SK-N-SH treated with all-trans-retinoic acid at 6 μM for 48 hours (cell line): ENCODE results near the gene OTUD1.

ENCODE experiments used
- ARNTL ChIP-seq: fragments of 450-650 bp; formaldehyde crosslinking; IDR thresholded peaks from 2 replicates; pipeline ENCODE4 v1.5.0; 2020; ENCODE audit warnings: low read depth, mild to moderate bottlenecking, moderate library complexity, borderline replicate concordance
- BACH2 ChIP-seq: fragments of 250-450 bp; sonication (Bioruptor Pico); IDR thresholded peaks from 2 replicates; pipeline ENCODE4 v1.9.0; 2021; ENCODE audit warnings: mild to moderate bottlenecking, borderline replicate concordance
- ESRRG ChIP-seq: fragments of 250-450 bp; sonication (Bioruptor Pico); IDR thresholded peaks from 2 replicates; pipeline ENCODE4 v1.6.1; 2021; ENCODE audit warnings: mild to moderate bottlenecking
- GLIS3 ChIP-seq: fragments of 250-450 bp; sonication (Bioruptor Pico); IDR thresholded peaks from 2 replicates; pipeline ENCODE4 v1.5.0; 2020; ENCODE audit warnings: mild to moderate bottlenecking, moderate library complexity
- OSR1 ChIP-seq: fragments of 250-450 bp; sonication (Bioruptor Pico); IDR thresholded peaks from 2 replicates; pipeline ENCODE4 v1.8.0; 2022; ENCODE audit warnings: moderate library complexity, mild to moderate bottlenecking, inconsistent platforms
- PPARA ChIP-seq: fragments of 250-450 bp; sonication (Bioruptor Pico); IDR thresholded peaks from 2 replicates; pipeline ENCODE4 v1.5.0; 2020; ENCODE audit warnings: mild to moderate bottlenecking, borderline replicate concordance
- ZC3H10 ChIP-seq: fragments of 250-450 bp; sonication (Bioruptor Pico); IDR thresholded peaks from 2 replicates; pipeline ENCODE4 v1.5.1; 2021; ENCODE audit warnings: mild to moderate bottlenecking, moderate library complexity
- ZFP3 ChIP-seq: fragments of 250-450 bp; sonication (Bioruptor Pico); IDR thresholded peaks from 2 replicates; pipeline ENCODE4 v1.5.0; 2020; ENCODE audit warnings: mild to moderate bottlenecking, moderate library complexity
- ZFP30 ChIP-seq: fragments of 450-650 bp; formaldehyde crosslinking; IDR thresholded peaks from 2 replicates; pipeline ENCODE4 v1.5.0; 2022; ENCODE audit warnings: mild to moderate bottlenecking, moderate library complexity
- ZNF70 ChIP-seq: fragments of 450-650 bp; formaldehyde crosslinking; IDR thresholded peaks from 2 replicates; pipeline ENCODE4 v1.5.0; 2020; ENCODE audit warnings: mild to moderate bottlenecking, moderate library complexity
- TF ChIP-seq, protein P1 (sequence below): fragments of 250-450 bp; sonication (Bioruptor Pico); IDR thresholded peaks from 2 replicates; pipeline ENCODE4 v1.5.1; 2021; ENCODE audit warnings: mild to moderate bottlenecking, moderate library complexity
- TF ChIP-seq, protein P2 (sequence below): fragments of 250-450 bp; sonication (Bioruptor Pico); IDR thresholded peaks from 2 replicates; pipeline ENCODE4 v1.8.0; 2021; ENCODE audit warnings: low read depth, mild to moderate bottlenecking, moderate library complexity, borderline replicate concordance
- TF ChIP-seq, protein P3 (sequence below): fragments of 250-450 bp; sonication (Bioruptor Pico); IDR thresholded peaks from 2 replicates; pipeline ENCODE4 v1.5.1; 2020; ENCODE audit warnings: low read depth, mild to moderate bottlenecking, moderate library complexity

DNA sequence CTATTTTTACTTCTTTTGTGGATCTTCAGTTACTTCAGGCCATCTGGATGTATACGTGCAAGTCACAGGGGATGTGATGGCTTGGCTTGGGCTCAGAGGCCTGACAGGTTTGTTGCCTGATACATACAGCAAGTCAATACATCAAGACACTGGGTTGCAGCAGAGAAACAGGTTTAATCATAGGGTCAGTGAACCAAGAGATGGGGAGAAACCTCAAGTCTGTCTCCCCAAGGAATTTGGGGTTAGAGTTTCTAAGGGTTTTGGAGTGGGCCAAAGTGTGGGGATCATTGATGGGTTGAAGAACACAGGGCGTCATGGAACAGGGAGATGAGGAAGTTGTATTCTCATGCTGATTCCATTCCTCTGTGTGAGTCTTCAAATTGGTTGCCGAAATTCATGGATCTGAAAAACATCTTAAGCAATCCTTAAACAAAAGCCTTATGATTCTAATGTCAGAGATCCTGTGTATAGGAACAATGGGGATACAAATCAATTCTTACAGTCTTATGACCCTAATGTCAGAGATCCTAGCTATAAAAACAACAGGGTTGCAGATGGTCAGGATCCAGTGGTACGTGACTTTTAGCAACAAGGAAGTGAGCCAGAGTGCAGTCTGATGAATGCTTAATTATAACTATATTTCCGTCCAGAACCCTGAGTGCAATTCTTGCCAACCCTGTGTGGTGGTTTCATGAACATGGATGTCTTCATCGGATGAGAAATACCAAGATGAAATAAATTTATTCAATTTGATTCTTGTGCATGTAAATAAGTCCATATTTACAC lies 18.9 kb downstream of the OTUD1 start:
- no peak for TF ChIP-seq PPARA (CRISPR knock-in tag)
- no peak for TF ChIP-seq ESRRG (CRISPR knock-in tag)
- TF ChIP-seq, protein P1, sequence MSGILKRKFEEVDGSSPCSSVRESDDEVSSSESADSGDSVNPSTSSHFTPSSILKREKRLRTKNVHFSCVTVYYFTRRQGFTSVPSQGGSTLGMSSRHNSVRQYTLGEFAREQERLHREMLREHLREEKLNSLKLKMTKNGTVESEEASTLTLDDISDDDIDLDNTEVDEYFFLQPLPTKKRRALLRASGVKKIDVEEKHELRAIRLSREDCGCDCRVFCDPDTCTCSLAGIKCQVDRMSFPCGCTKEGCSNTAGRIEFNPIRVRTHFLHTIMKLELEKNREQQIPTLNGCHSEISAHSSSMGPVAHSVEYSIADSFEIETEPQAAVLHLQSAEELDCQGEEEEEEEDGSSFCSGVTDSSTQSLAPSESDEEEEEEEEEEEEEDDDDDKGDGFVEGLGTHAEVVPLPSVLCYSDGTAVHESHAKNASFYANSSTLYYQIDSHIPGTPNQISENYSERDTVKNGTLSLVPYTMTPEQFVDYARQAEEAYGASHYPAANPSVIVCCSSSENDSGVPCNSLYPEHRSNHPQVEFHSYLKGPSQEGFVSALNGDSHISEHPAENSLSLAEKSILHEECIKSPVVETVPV = no peak
- no peak for TF ChIP-seq BACH2 (CRISPR knock-in tag)
- TF ChIP-seq GLIS3 (CRISPR knock-in tag) = no peak
- TF ChIP-seq ZFP3 = no peak
- TF ChIP-seq ARNTL (CRISPR knock-in tag) = no peak
- TF ChIP-seq OSR1 = no peak
- TF ChIP-seq, protein P2, sequence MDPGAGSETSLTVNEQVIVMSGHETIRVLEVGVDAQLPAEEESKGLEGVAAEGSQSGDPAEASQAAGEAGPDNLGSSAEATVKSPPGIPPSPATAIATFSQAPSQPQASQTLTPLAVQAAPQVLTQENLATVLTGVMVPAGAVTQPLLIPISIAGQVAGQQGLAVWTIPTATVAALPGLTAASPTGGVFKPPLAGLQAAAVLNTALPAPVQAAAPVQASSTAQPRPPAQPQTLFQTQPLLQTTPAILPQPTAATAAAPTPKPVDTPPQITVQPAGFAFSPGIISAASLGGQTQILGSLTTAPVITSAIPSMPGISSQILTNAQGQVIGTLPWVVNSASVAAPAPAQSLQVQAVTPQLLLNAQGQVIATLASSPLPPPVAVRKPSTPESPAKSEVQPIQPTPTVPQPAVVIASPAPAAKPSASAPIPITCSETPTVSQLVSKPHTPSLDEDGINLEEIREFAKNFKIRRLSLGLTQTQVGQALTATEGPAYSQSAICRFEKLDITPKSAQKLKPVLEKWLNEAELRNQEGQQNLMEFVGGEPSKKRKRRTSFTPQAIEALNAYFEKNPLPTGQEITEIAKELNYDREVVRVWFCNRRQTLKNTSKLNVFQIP (CRISPR knock-in tag) = no peak
- no peak for TF ChIP-seq ZFP30 (CRISPR knock-in tag)
- TF ChIP-seq, protein P3, sequence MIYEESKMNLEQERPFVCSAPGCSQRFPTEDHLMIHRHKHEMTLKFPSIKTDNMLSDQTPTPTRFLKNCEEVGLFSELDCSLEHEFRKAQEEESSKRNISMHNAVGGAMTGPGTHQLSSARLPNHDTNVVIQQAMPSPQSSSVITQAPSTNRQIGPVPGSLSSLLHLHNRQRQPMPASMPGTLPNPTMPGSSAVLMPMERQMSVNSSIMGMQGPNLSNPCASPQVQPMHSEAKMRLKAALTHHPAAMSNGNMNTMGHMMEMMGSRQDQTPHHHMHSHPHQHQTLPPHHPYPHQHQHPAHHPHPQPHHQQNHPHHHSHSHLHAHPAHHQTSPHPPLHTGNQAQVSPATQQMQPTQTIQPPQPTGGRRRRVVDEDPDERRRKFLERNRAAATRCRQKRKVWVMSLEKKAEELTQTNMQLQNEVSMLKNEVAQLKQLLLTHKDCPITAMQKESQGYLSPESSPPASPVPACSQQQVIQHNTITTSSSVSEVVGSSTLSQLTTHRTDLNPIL (CRISPR knock-in tag) = no peak
- no peak for TF ChIP-seq ZC3H10 (CRISPR knock-in tag)
- TF ChIP-seq ZNF70 (CRISPR knock-in tag) = no peak
